Right ventricle myocardium superior (tissue), 1 donor: ENCODE measurements around the gene WIPI1. TPM values are rescaled to one million over a fixed set of nuclear protein-coding genes. Genes with fewer than 3 reads are reported as not detected.

Experiments used
- ATAC-seq: fragments of 200-7000 bp; cut with Tn5 transposase; one replicate; pipeline ENCODE4 v1.9.1; 2020; ENCODE audit warnings: mild to moderate bottlenecking; ENCODE audit not compliant: poor library complexity
- DNase-seq: peaks from one replicate; pipeline ENCODE4 v3.0.0-alpha.2; 2020
- intact Hi-C: fragments of 100-400 bp; cut with DNase I; formaldehyde crosslinking; loops from one replicate; pipeline ENCODE4 v1.11.2; 2022
- total RNA-seq: library from RNA; stranded (reverse); fragmentation: NEBNext Ultra II Directional; extraction: Animal tissue kit (Norgen Biotek cat#: 25700); gene quantifications from one replicate; pipeline ENCODE4 v1.2.1, GENCODE V29; 2021
- donor health status: DM: no; HTN: yes; CAD: no; lungs with severe emphysema.

Gene WIPI1
- total RNA-seq, 1 donor from 2014 or later: 63.7 TPM

GRCh38 chr17:68449021-68449739 is 8.1 kb downstream of the WIPI1 start:
- ATAC-seq (no peak), DNase-seq (no peak)
- intact Hi-C loops: no loop called here

- ATAC-seq (no peak), DNase-seq (no peak)
- intact Hi-C loops: no loop called here
Measured at GRCh38 chr17:68446626-68447041, 10.7 kb downstream of the WIPI1 start.

- DNase-seq (no peak), ATAC-seq (no peak)
- intact Hi-C loops: no loop called here
Measured at GRCh38 chr17:68445671-68446070, 11.6 kb downstream of the WIPI1 start.

GRCh38 chr17:68443972-68444464 is 13.3 kb downstream of the WIPI1 start:
- intact Hi-C loops: no loop called here
- DNase-seq (no peak), ATAC-seq (peak; percentile 41)

- no peak for DNase-seq
- no peak for ATAC-seq
- intact Hi-C loops: no loop called here
Measured at GRCh38 chr17:68441070-68441770, 16.1 kb downstream of the WIPI1 start.

- intact Hi-C loops: no loop called here
- no peak for DNase-seq
- no peak for ATAC-seq
Measured at GRCh38 chr17:68440526-68440925, 16.8 kb downstream of the WIPI1 start.

GRCh38 chr17:68439656-68440290 is 17.5 kb downstream of the WIPI1 start:
- ATAC-seq (no peak), DNase-seq (no peak)
- intact Hi-C loops: loop anchor here (10.0 kb wide), 1 partner anchor 175 kb away; no protein-coding TSS in a partner anchor

GRCh38 chr17:68437979-68438822 is 19.1 kb downstream of the WIPI1 start:
- ATAC-seq (peak; percentile 67), DNase-seq (peak; percentile 62)
- intact Hi-C loops: loop anchor here (10.0 kb wide), 1 partner anchor 173 kb away; no protein-coding TSS in a partner anchor

GRCh38 chr17:68435876-68436842 is 21.1 kb downstream of the WIPI1 start:
- intact Hi-C loops: loop anchor here (10.0 kb wide), 1 partner anchor 171 kb away; no protein-coding TSS in a partner anchor
- DNase-seq: peak; percentile 76
- peak; percentile 74 for ATAC-seq

- no peak for ATAC-seq
- no peak for DNase-seq
- intact Hi-C loops: loop anchor here (10.0 kb wide), 1 partner anchor 171 kb away; no protein-coding TSS in a partner anchor
Measured at GRCh38 chr17:68435361-68435760, 21.9 kb downstream of the WIPI1 start.

- intact Hi-C loops: loop anchor here (10.0 kb wide), 1 partner anchor 169 kb away; no protein-coding TSS in a partner anchor
- ATAC-seq: no peak
- DNase-seq: no peak
Measured at GRCh38 chr17:68433911-68434508, 23.3 kb downstream of the WIPI1 start.

- intact Hi-C loops: loop anchor here (10.0 kb wide), 1 partner anchor 168 kb away; no protein-coding TSS in a partner anchor
Measured at GRCh38 chr17:68433211-68433610, 24.1 kb downstream of the WIPI1 start.

GRCh38 chr17:68432086-68432864 is 25.0 kb downstream of the WIPI1 start:
- intact Hi-C loops: loop anchor here (10.0 kb wide), 1 partner anchor 167 kb away; no protein-coding TSS in a partner anchor
- ATAC-seq (peak; percentile 19), DNase-seq (no peak)

More at GRCh38 chr17:68433211-68433610, 24.1 kb downstream of the WIPI1 start:
- ATAC-seq (no peak), DNase-seq (no peak)

GRCh38 chr17:68431661-68432071 is 25.6 kb downstream of the WIPI1 start:
- ATAC-seq (no peak), DNase-seq (no peak)
- intact Hi-C loops: loop anchor here (10.0 kb wide), 1 partner anchor 167 kb away; no protein-coding TSS in a partner anchor

- intact Hi-C loops: loop anchor here (10.0 kb wide), 1 partner anchor 166 kb away; no protein-coding TSS in a partner anchor
- ATAC-seq (no peak), DNase-seq (no peak)
Measured at GRCh38 chr17:68431045-68431608, 26.2 kb downstream of the WIPI1 start.
